Measurements from ENCODE around the gene NOS1AP.

- TF ChIP-seq CTCF (IDR thresholded peaks at IDR 0.05) (peak in 1 of 3 experiments; percentile 17), POLR2AphosphoS5 (IDR thresholded peaks at IDR 0.05; ENCODE audit: insufficient read depth in 1 of 2, low read depth in 1 of 2) (no peak)
Measured at GRCh38 chr1:162357681-162358266, 288.3 kb downstream of the NOS1AP start.

Data from vagina (tissue), 2 donors.